Measurements from ENCODE around the gene CSMD2.

DNA sequence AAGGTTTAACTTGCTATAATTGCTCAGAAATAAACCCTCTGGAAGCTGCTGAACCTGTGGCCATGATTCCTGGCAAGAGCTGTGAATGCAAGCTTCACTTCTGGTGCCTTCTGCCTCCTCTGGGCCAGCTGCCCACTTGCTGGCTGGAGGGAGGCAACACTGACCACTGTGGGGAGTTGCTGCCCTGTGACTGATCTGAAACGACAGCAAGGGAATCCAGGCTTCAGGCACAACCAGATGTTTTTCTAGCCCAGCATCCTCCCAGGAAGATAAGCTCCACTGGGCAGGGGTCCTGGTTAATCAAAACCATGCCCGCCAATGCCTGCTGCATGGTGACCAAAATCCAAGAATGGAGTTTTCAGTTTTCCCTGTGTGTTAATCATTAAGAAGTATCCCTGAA, 481.1 kb downstream of the CSMD2 start:
- TF ChIP-seq, protein P1, sequence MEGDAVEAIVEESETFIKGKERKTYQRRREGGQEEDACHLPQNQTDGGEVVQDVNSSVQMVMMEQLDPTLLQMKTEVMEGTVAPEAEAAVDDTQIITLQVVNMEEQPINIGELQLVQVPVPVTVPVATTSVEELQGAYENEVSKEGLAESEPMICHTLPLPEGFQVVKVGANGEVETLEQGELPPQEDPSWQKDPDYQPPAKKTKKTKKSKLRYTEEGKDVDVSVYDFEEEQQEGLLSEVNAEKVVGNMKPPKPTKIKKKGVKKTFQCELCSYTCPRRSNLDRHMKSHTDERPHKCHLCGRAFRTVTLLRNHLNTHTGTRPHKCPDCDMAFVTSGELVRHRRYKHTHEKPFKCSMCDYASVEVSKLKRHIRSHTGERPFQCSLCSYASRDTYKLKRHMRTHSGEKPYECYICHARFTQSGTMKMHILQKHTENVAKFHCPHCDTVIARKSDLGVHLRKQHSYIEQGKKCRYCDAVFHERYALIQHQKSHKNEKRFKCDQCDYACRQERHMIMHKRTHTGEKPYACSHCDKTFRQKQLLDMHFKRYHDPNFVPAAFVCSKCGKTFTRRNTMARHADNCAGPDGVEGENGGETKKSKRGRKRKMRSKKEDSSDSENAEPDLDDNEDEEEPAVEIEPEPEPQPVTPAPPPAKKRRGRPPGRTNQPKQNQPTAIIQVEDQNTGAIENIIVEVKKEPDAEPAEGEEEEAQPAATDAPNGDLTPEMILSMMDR (IDR thresholded peaks at IDR 0.05; ENCODE audit: control extremely low read depth in 1 of 3, insufficient read depth in 1 of 3, low read depth in 1 of 3, low read length in 3 of 3) = no peak
- TF ChIP-seq RAD21 (IDR thresholded peaks at IDR 0.05 in 1 of 2, conservative IDR thresholded peaks at IDR 0.05 in 1 of 2; ENCODE audit: low read depth in 2 of 2, low read length in 2 of 2) (0 out of 4 replicates have a peak, but pooled peaks of 1 of the 2 experiments have one; percentile 2), SIX5 (IDR thresholded peaks at IDR 0.05; ENCODE audit: low read depth, low read length) (no peak)
